ENCODE measurements around the gene DCAKD.
A peak's percentile ranks its signal among the peaks of the same experiment; 100 is the strongest.

DNA sequence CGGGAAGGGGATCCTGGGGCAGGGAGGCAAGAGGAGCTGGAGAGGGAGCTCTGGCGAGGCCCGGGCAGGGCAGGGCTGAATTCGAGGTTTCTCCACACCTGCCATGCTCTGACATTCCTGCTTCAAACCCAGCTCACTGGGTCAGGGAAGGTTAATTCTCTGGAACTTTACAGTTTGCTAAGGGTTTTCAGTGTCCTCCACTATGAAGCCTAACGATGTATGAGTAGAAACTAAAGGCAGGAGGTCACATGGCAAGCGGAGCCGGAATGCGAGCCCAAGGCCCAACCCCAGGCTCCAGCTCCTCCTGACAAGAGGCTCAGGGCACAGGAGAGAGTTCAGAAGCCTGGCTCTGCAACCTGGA lies 29.2 kb downstream of the DCAKD start:
- TF ChIP-seq, protein P1, sequence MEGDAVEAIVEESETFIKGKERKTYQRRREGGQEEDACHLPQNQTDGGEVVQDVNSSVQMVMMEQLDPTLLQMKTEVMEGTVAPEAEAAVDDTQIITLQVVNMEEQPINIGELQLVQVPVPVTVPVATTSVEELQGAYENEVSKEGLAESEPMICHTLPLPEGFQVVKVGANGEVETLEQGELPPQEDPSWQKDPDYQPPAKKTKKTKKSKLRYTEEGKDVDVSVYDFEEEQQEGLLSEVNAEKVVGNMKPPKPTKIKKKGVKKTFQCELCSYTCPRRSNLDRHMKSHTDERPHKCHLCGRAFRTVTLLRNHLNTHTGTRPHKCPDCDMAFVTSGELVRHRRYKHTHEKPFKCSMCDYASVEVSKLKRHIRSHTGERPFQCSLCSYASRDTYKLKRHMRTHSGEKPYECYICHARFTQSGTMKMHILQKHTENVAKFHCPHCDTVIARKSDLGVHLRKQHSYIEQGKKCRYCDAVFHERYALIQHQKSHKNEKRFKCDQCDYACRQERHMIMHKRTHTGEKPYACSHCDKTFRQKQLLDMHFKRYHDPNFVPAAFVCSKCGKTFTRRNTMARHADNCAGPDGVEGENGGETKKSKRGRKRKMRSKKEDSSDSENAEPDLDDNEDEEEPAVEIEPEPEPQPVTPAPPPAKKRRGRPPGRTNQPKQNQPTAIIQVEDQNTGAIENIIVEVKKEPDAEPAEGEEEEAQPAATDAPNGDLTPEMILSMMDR (conservative IDR thresholded peaks at IDR 0.05) = peak; percentile 52
- no peak for TF ChIP-seq ZFX (IDR thresholded peaks at IDR 0.05)

Measured in C4-2B (cell line).